Lung (tissue), 12 donors: ENCODE measurements around the gene FOXP1. TPM values are rescaled to one million over a fixed set of nuclear protein-coding genes. Genes with fewer than 3 reads are reported as not detected.
"Not testable (repeated sequence)": the region's sequence is repeated elsewhere in the genome, so short reads cannot be mapped to it uniquely, and the experiment has no call there.

Experiments
- ATAC-seq: fragments of 200-7000 bp; cut with Tn5 transposase; one replicate; pipeline ENCODE4 v1.9.1; 2020; ENCODE audit warnings: moderate number of reproducible peaks; ENCODE audit not compliant: insufficient read depth, low FRiP score
- DNase-seq, 3 donors: peaks; one replicate each; pipeline ENCODE4 v3.0.0-alpha.2; 2013 to 2017
- H3K27ac ChIP-seq, 2 donors: one replicate each; pipeline ENCODE4 v1.5.1; 2013; ENCODE audit warnings: mild to moderate bottlenecking in 2 of 2, moderate library complexity in 2 of 2, control low read depth in 1 of 2, inconsistent platforms in 1 of 2, low read depth in 1 of 2, low read length in 1 of 2
- H3K27me3 ChIP-seq, 3 donors: one replicate each; pipeline ENCODE4 v1.5.1; 2013; ENCODE audit warnings: low read length in 2 of 3; ENCODE audit not compliant: control insufficient read depth in 3 of 3, insufficient read depth in 3 of 3
- H3K36me3 ChIP-seq, 4 donors: one replicate each; pipeline ENCODE4 v1.5.1; 2013; ENCODE audit warnings: low read length in 4 of 4, mild to moderate bottlenecking in 1 of 4, moderate library complexity in 1 of 4; ENCODE audit not compliant: control insufficient read depth in 4 of 4, insufficient read depth in 4 of 4
- H3K4me1 ChIP-seq, 5 donors: one replicate each; pipeline ENCODE4 v1.5.1; 2013; ENCODE audit warnings: low read length in 5 of 5, mild to moderate bottlenecking in 2 of 5, moderate library complexity in 1 of 5; ENCODE audit not compliant: control insufficient read depth in 5 of 5, insufficient read depth in 5 of 5
- H3K4me3 ChIP-seq: one replicate; pipeline ENCODE4 v1.5.1; 2013; ENCODE audit warnings: mild to moderate bottlenecking, control low read depth, moderate library complexity
- H3K9ac ChIP-seq, 2 donors: one replicate each; pipeline ENCODE4 v1.5.1; 2013; ENCODE audit warnings: low read length in 2 of 2, control low read depth in 1 of 2; ENCODE audit not compliant: insufficient read depth in 1 of 2
- H3K9me3 ChIP-seq, 4 donors: one replicate each; pipeline ENCODE4 v1.5.1; 2013; ENCODE audit warnings: low read length in 3 of 4, mild to moderate bottlenecking in 1 of 4, moderate library complexity in 1 of 4; ENCODE audit not compliant: control insufficient read depth in 4 of 4, insufficient read depth in 3 of 4
- CTCF ChIP-seq: IDR thresholded peaks from 2 replicates; pipeline ENCODE4 v1.5.1; 2012; ENCODE audit warnings: mild to moderate bottlenecking; ENCODE audit errors: control extremely low read depth, extremely low read depth
- WGBS, 2 donors: extraction: QIAGEN DNeasy Blood & Tissue Kit; methylation state at CpG; one replicate each; pipeline ENCODE4 v1.1.7; 2013; 5-methylcytosine and 5-hydroxymethylcytosine counted together
- polyA plus RNA-seq, 2 donors: library from polyadenylated mRNA; stranded (reverse); fragments of 200-250 nt; gene quantifications; one replicate each; pipeline ENCODE4 v1.2.1, GENCODE V29; 2013
- total RNA-seq, 2 donors: library from RNA; depleted of rRNA in 1 of 2; stranded (reverse); fragments of >200 nt in 1 of 2; gene quantifications; one replicate each; pipeline ENCODE4 v1.2.1, GENCODE V29; 2014 to 2021
- donor health status: control.
- donor health status: control.
- donor health status: Bipolar disorder and iron deficiency.
- donor health status: healthy.
- donor health status: DM: yes; HTN: yes; CAD: no.

FOXP1 gene
- total and polyA plus RNA-seq, 4 donors: 13.8 to 287 (median 73.9) TPM

DNA sequence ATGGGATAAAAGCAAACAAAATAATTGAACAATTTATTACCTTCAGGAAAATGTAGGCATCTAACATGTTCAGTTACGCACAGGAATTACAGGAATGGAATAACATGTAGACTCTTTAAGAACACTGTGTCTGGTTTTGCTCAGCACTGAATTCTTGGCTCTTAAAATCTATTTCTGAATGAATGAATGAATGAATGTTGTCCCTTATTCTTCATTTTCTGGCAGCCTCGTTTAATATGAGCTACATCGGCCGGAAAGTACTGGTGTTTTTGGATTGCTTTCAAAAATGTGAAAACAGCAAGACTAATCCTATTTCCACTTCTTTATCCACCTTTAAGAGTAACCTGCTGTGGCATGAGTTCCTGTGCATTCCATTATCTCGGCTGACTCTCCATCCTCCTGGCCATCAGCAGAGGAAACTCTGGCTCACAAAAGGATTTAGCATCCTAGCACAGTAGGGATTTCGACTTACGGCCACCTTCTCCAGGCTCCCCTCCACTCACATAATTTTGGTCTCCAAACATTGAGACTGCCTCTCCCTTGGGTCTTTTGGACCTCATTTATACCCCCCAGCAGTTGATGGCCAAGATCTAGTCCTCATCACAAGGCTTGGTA lies 145.3 kb downstream of the FOXP1 start:
- DNase-seq: no peak
- Histone ChIP-seq H3K4me3 (no peak overlapping the region), H3K9ac (no peak overlapping the region), H3K27me3 (no peaks in the 10 kb centered on the region), H3K36me3 (no peaks in the 10 kb centered on the region), H3K9me3 (peaks cover 0 to 1% (median 0%) of the 10 kb centered on the region in 4 donors), H3K27ac (no peak overlapping the region), H3K4me1 (peaks cover 0 to 13% (median 10%) of the 10 kb centered on the region in 5 donors)
- 81 to 88% methylated on average over 7 of the region's 7 CpGs for WGBS, 2 donors
- no peak for TF ChIP-seq CTCF
- ATAC-seq: no peak

GRCh38 chr3:71436337-71436736 lies 147.2 kb downstream of the FOXP1 start:
- Histone ChIP-seq H3K9ac (no peak overlapping the region), H3K4me1 (peaks cover 8 to 16% (median 12%) of the 10 kb centered on the region in 5 donors), H3K9me3 (peaks cover 0 to 1% (median 0%) of the 10 kb centered on the region in 4 donors), H3K27ac (no peak overlapping the region), H3K4me3 (no peak overlapping the region), H3K27me3 (no peaks in the 10 kb centered on the region), H3K36me3 (no peaks in the 10 kb centered on the region)
- no peak for DNase-seq
- ATAC-seq: no peak
- no peak for TF ChIP-seq CTCF
- 95 to 98% methylated on average over 5 of the region's 5 CpGs for WGBS, 2 donors

DNA sequence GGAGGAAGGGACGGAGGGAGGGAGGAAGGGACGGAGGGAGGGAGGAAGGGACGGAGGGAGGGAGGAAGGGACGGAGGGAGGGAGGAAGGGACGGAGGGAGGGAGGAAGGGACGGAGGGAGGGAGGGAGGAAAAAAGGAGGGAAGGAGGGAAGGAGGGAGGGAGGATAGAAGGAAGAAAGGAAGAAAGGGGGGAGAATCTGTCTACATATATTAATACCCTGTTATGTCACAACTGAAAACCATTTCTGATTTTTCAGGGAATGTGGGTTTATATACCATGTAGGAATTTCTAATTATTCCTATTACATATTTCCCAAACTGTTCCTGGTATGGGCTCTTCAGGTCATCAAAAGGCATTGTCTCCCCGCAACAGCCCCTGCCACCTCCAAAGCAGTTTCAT lies 147.7 kb downstream of the FOXP1 start:
- peaks cover 8 to 16% (median 11%) of the 10 kb centered on the region in 5 donors for H3K4me1 ChIP-seq

GRCh38 chr3:71433631-71434030 lies 149.9 kb downstream of the FOXP1 start:
- ATAC-seq: no peak
- WGBS, 2 donors: 44% methylated on average over 9 of the region's 9 CpGs
- DNase-seq: no peak
- Histone ChIP-seq H3K4me3 (no peak overlapping the region), H3K9ac (peak overlapping the region in 1 of 2 donors; percentile 42), H3K9me3 (peaks cover 0 to 1% (median 0%) of the 10 kb centered on the region in 4 donors), H3K27me3 (no peaks in the 10 kb centered on the region), H3K27ac (no peak overlapping the region), H3K36me3 (no peaks in the 10 kb centered on the region), H3K4me1 (peaks cover 12 to 22% (median 18%) of the 10 kb centered on the region in 5 donors)
- TF ChIP-seq CTCF: no peak

More for the DNA sequence above, 147.7 kb downstream of the FOXP1 start:
- H3K4me3 ChIP-seq, H3K36me3 ChIP-seq, DNase-seq, H3K9ac ChIP-seq, H3K27me3 ChIP-seq, ATAC-seq, H3K27ac ChIP-seq, H3K9me3 ChIP-seq: not testable (repeated sequence)
- WGBS, 2 donors: 94% methylated on average over 3 to 7 of the region's 7 CpGs
